Smooth muscle cell (in vitro differentiated cells): ENCODE data around the gene ZNF223. TPM values are rescaled to one million over a fixed set of nuclear protein-coding genes. Genes with fewer than 3 reads are reported as not detected.

Experiments used
- DNase-seq: peaks from one replicate; lab custom pipeline; 2025; ENCODE audit not compliant: unreplicated experiment; lab: John Stamatoyannopoulos, UW
- H2AFZ ChIP-seq: fragments of 200-600 bp; sonication (generic); 2 replicates; pipeline ENCODE4 v1.6.0; 2016; ENCODE audit warnings: antibody characterized with exemption, low read depth, mild to moderate bottlenecking
- H3F3A ChIP-seq: fragments of 200-600 bp; sonication (generic); 2 replicates; pipeline ENCODE4 v1.6.0; 2017; ENCODE audit warnings: antibody characterized with exemption, low read depth
- H3K27ac ChIP-seq: fragments of 200-600 bp; sonication (generic); 2 replicates; pipeline ENCODE4 v1.5.1; 2016; ENCODE audit warnings: low read depth, mild to moderate bottlenecking
- H3K27me3 ChIP-seq: fragments of 200-600 bp; sonication (generic); 2 replicates; pipeline ENCODE4 v1.6.1; 2016; ENCODE audit warnings: low read depth, mild to moderate bottlenecking
- H3K36me3 ChIP-seq: fragments of 200-600 bp; sonication (generic); 2 replicates; pipeline ENCODE4 v1.5.1; 2016; ENCODE audit warnings: low read depth
- H3K4me1 ChIP-seq: fragments of 200-600 bp; sonication (generic); 2 replicates; pipeline ENCODE4 v1.5.1; 2016; ENCODE audit warnings: low read depth
- H3K4me2 ChIP-seq: fragments of 200-600 bp; sonication (generic); 2 replicates; pipeline ENCODE4 v1.6.0; 2016; ENCODE audit warnings: mild to moderate bottlenecking
- H3K4me3 ChIP-seq: fragments of 200-600 bp; sonication (generic); 2 replicates; pipeline ENCODE4 v1.5.1; 2016; ENCODE audit warnings: mild to moderate bottlenecking
- H3K79me2 ChIP-seq: fragments of 200-600 bp; sonication (generic); 2 replicates; pipeline ENCODE4 v1.6.0; 2016; ENCODE audit warnings: low read depth, mild to moderate bottlenecking
- H3K9ac ChIP-seq: fragments of 200-600 bp; sonication (generic); 2 replicates; pipeline ENCODE4 v1.6.0; 2016; ENCODE audit warnings: low read depth
- H3K9me3 ChIP-seq: fragments of 200-600 bp; sonication (generic); replicated peaks from 2 replicates; pipeline ENCODE4 v1.5.1; 2016; ENCODE audit warnings: low read depth
- H4K20me1 ChIP-seq: fragments of 200-600 bp; sonication (generic); 2 replicates; pipeline ENCODE4 v1.6.0; 2016; ENCODE audit warnings: low read depth
- WGBS: methylation state at CpG from one replicate; pipeline ENCODE4 v1.1.7; 2016; ENCODE audit warnings: low lambda C conversion rate; 5-methylcytosine and 5-hydroxymethylcytosine counted together
- polyA plus RNA-seq: library from polyadenylated mRNA; unstranded; fragments of >200 nt; fragmentation: Nextera tagmentation; extraction: Ambion mirVana; gene quantifications from 2 replicates; pipeline ENCODE4 v1.2.1, GENCODE V29; 2016
- total RNA-seq: library from RNA; depleted of rRNA; stranded (reverse); fragments of >200 nt; gene quantifications from 2 replicates; pipeline ENCODE4 v1.2.3, GENCODE V29; 2014
- TF ChIP-seq, protein P1 (sequence below): fragments of 200-600 bp; sonication (generic); IDR thresholded peaks from 2 replicates; pipeline ENCODE4 v1.5.1; 2017; ENCODE audit warnings: borderline replicate concordance, mild to moderate bottlenecking, antibody characterized with exemption; ENCODE audit not compliant: insufficient read depth, poor library complexity, severe bottlenecking

ZNF223 gene
- total and polyA plus RNA-seq, 2 experiments from 2014 or later: 6.6 to 10.2 TPM

DNA sequence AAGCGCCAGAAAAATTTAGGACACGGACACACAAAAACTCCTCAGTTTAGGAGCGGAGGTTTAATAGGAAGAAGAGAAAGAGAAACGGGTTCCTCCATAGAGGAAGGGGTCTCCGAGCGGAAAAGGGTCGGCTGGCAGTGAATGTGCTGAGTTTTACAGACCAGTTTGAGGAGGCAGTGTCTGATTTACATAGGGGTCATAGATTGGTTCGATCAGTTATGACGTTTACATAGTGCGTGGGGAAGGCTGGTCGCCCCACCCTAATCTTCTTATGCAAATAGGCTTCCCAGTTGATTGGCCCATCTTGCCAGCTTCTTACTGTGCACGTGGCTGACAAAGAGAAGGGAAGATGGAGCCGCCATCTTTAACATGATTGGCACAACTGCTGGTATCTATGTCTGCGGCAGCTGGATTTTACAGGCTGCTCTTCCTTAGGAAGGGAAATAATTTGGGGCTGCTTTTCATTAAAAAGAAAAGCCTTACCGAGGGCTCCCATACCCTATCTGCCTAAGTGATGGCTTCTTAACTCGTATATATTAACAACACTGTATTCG lies 60.2 kb downstream of the ZNF223 start:
- Histone ChIP-seq H3K27ac (peak overlapping the region; percentile 58), H2AFZ (peak overlapping the region; percentile 78), H3K27me3 (no peaks in the 10 kb centered on the region), H3K36me3 (peaks cover 28% of the 10 kb centered on the region), H3K4me3 (peak overlapping the region; percentile 79), H3K4me1 (peaks cover 8% of the 10 kb centered on the region), H3K9ac (peak overlapping the region; percentile 61), H3K4me2 (peak overlapping the region; percentile 91), H3F3A (peaks cover 4% of the 10 kb centered on the region), H4K20me1 (no peaks in the 10 kb centered on the region), H3K9me3 (peaks cover 15% of the 10 kb centered on the region), H3K79me2 (peaks cover 20% of the 10 kb centered on the region)
- no peak for DNase-seq
- 16% methylated on average over 17 of the region's 17 CpGs for WGBS
- TF ChIP-seq, protein P1, sequence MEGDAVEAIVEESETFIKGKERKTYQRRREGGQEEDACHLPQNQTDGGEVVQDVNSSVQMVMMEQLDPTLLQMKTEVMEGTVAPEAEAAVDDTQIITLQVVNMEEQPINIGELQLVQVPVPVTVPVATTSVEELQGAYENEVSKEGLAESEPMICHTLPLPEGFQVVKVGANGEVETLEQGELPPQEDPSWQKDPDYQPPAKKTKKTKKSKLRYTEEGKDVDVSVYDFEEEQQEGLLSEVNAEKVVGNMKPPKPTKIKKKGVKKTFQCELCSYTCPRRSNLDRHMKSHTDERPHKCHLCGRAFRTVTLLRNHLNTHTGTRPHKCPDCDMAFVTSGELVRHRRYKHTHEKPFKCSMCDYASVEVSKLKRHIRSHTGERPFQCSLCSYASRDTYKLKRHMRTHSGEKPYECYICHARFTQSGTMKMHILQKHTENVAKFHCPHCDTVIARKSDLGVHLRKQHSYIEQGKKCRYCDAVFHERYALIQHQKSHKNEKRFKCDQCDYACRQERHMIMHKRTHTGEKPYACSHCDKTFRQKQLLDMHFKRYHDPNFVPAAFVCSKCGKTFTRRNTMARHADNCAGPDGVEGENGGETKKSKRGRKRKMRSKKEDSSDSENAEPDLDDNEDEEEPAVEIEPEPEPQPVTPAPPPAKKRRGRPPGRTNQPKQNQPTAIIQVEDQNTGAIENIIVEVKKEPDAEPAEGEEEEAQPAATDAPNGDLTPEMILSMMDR: no peak

DNA sequence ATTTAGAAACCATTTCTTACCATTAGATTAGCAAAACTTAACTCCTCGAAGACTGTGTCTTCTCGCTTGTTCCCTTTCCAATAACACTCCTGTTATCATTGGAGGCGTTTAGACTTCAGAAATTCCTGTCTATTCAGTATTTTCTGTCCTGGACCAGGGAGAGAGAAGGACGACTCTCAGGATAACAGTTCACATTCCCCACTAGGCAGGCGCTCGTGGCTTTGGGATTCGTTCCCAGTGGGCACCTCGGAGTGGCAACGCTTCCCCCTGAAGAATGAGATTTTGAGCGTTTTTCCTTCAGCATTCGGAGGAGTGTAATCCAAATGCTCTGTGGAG lies 60.9 kb downstream of the ZNF223 start:
- Histone ChIP-seq H4K20me1 (no peaks in the 10 kb centered on the region), H3K9ac (peak overlapping the region; percentile 61), H3K4me1 (peaks cover 8% of the 10 kb centered on the region), H3K9me3 (peaks cover 9% of the 10 kb centered on the region), H3F3A (peaks cover 4% of the 10 kb centered on the region), H3K36me3 (peaks cover 24% of the 10 kb centered on the region), H2AFZ (peak overlapping the region; percentile 78), H3K4me3 (peak overlapping the region; percentile 79), H3K27me3 (no peaks in the 10 kb centered on the region), H3K4me2 (peak overlapping the region; percentile 91), H3K79me2 (peaks cover 20% of the 10 kb centered on the region), H3K27ac (peak overlapping the region; percentile 58)
- no peak for DNase-seq
- TF ChIP-seq, protein P1: no peak
- under 1% methylated on average over 11 of the region's 11 CpGs for WGBS

DNA sequence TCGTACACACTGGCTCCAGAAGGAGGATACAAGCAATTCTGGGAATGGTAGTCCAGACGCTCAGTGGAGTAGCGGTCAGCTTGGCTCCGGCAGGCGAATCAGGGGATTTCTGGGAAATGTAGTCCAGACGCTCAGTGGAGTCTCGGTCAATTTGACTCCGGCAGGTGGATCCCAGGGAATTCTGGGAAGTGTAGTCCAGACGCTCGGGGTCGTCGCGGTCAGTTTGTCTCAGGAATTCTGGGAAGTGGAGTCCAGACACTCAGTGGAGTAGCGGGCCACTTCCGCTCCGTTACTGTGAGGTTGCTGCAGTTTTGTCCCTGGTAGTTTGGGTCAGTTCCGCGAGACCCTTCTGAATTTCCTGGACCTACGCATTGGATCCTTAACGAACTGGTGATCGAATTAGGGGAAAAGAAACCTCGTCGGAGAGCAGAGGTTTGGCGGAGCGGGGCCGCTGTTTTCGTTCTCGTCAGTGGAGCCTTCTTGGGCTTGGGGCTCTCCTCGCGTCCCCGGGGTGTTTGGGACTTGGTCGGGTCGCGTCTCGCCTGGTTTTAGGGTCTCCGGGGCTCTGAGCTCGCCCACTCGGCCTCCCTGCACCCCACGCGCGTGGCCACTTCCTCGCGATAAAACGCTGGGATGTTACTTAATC lies 61.4 kb downstream of the ZNF223 start, which contains the start of gene ZNF225:
TSS of gene ZNF225 (plus strand) at position 262 of the 646 bp plus-strand sequence. CDS start 2,429 bp downstream, outside the sequence.
- Histone ChIP-seq H3K4me2 (peak within 1 kb of the TSS; percentile 91), H2AFZ (peak within 1 kb of the TSS; percentile 96), H3K4me3 (peak within 1 kb of the TSS; percentile 79), H3K36me3 (peaks cover 22% of the 10 kb centered on the region), H3F3A (peaks cover 4% of the 10 kb centered on the region), H3K27ac (peak within 1 kb of the TSS; percentile 58), H3K79me2 (peaks cover 20% of the 10 kb centered on the region), H3K9me3 (peaks cover 4% of the 10 kb centered on the region), H3K9ac (peak within 1 kb of the TSS; percentile 62), H3K4me1 (peaks cover 8% of the 10 kb centered on the region), H3K27me3 (no peaks in the 10 kb centered on the region), H4K20me1 (no peaks in the 10 kb centered on the region)
- TF ChIP-seq, protein P1: no peak
- peak; percentile 61 for DNase-seq
- 2% methylated on average over 44 of the region's 44 CpGs for WGBS
